GM12892 (cell line): ENCODE data around the gene ANK3.

Source experiments
- DNase-seq: peaks from one replicate; pipeline ENCODE4 v3.0.0; 2011; ENCODE audit not compliant: insufficient read length
- FAIRE-seq: peaks from 2 replicates; lab custom pipeline; 2011; peaks lifted over from hg19 to GRCh38; lab: Jason Lieb, UNC
- POLR2A ChIP-seq: IDR thresholded peaks from 2 replicates; pipeline ENCODE4 v1.6.1; 2011; ENCODE audit warnings: low read depth, low read length, control low read depth
- POLR2AphosphoS5 ChIP-seq: IDR thresholded peaks from 2 replicates; pipeline ENCODE4 v1.6.1; 2011; ENCODE audit warnings: low read depth, low read length, control low read depth
- TAF1 ChIP-seq: IDR thresholded peaks from 2 replicates; pipeline ENCODE4 v1.6.1; 2011; ENCODE audit warnings: low read depth, mild to moderate bottlenecking, control low read depth, low read length, borderline replicate concordance

Gene ANK3

GRCh38 chr10:60312818-60313588, 76.7 kb downstream of the ANK3 start:
- FAIRE-seq (no peak), DNase-seq (no peak)
- TF ChIP-seq POLR2A (no peak), POLR2AphosphoS5 (no peak), TAF1 (no peak)

DNA sequence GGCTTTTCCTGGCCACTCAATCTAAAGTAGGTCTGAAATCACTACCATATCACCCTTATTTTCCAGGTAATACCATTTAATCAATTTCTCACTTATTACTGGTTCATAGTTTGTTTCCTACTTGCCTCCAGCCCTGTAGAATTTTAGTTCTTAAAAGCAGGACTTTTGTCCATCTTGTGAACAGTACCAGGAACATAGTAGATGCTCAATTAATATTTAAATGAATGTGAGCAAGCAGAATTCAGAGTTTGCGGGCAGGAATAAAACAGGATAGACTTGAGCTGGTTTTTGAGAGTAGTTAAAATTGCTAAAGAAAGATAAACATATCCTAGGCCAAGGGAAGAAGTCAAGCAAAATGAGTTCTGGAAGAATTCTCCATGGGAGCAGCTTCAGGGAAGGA, 77.9 kb downstream of the ANK3 start:
- TF ChIP-seq TAF1 (no peak), POLR2AphosphoS5 (no peak), POLR2A (no peak)
- DNase-seq (no peak), FAIRE-seq (no peak)

- no peak for TF ChIP-seq POLR2AphosphoS5
- no peak for TF ChIP-seq TAF1
- TF ChIP-seq POLR2A = no peak
- no peak for FAIRE-seq
- no peak for DNase-seq
These were observed 78.9 kb downstream of the ANK3 start for GRCh38 chr10:60310740-60311139.

DNA sequence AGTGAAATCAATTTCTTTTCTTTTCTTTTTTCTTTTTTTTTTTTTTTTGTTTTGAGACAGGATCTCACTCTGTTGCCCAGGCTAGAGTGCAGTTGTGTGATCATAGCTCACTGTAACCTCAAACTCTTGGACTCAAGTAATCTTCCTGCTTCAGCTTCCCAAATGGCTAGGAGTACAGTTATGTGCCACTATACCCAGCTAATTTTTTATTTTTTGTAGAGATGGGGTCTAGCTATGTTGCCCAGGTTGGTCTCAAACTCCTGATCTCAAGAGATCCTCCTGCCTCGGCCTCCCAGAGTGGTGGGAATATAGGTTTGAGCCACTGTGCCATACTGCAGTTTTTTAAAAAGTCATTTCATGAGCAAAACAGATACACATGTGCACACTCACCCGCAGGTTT, 79.8 kb downstream of the ANK3 start:
- no peak for FAIRE-seq
- DNase-seq = no peak
- TF ChIP-seq TAF1 (no peak), POLR2AphosphoS5 (no peak), POLR2A (no peak)

- TF ChIP-seq POLR2A (no peak), POLR2AphosphoS5 (no peak), TAF1 (no peak)
- FAIRE-seq = no peak
- no peak for DNase-seq
These were observed 80.3 kb downstream of the ANK3 start for GRCh38 chr10:60309371-60309770.

DNA sequence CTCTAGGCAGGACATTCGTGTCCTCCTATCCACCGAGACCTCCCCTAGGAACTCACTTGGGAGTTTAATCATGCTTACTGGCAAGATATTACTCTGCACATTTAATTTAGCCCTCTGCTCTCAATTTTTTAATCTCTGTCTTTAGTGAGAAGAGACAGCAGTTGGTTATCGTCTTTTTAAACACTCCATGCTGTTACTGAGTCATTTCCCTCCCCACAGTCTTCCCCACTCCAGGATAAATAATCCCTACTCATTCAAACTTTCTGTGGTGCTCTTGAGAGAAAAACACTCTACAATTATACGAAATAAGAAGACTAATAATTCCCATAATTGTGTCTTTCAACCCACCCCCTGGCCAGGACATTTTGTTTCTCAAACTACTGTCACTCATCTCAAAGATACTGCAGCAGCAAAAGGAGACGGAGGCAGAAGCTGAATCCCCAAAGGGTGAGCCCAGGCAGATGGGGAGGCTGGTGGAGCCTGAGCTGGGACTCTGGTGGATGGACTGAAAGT, 84.2 kb downstream of the ANK3 start:
- no peak for TF ChIP-seq POLR2AphosphoS5
- no peak for TF ChIP-seq TAF1
- TF ChIP-seq POLR2A = no peak
- DNase-seq (no peak), FAIRE-seq (no peak)

DNA sequence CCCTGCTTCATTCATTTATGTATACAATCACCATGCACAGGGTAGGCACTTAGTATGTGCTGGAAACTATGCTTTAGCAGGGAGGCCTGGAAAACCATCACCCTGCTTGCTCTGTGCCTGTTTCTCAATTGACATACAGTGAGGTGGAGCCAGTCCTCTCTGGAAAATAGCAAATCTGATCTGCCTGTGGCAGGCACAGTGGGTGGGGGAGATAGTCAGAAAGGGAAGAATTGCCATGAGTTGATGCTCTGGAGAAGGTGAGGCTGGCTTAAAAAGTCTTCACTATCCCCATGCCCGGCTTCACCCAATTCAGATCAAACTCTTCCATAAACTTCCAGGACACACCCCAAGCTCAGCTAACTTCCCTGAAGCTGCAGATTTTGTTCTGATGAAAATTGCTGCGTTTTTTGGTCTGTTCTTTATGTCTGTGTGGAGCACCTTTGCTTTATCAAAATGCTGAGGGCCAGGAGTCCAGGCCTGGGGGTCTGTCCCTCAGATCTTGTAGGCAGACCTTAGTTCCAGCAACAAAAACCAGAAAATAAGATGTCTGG, 84.8 kb downstream of the ANK3 start:
- DNase-seq (no peak), FAIRE-seq (no peak)
- no peak for TF ChIP-seq TAF1
- no peak for TF ChIP-seq POLR2AphosphoS5
- TF ChIP-seq POLR2A = no peak

GRCh38 chr10:60303778-60304177, 85.9 kb downstream of the ANK3 start:
- FAIRE-seq (no peak), DNase-seq (no peak)
- TF ChIP-seq POLR2A (no peak), TAF1 (no peak), POLR2AphosphoS5 (no peak)

DNA sequence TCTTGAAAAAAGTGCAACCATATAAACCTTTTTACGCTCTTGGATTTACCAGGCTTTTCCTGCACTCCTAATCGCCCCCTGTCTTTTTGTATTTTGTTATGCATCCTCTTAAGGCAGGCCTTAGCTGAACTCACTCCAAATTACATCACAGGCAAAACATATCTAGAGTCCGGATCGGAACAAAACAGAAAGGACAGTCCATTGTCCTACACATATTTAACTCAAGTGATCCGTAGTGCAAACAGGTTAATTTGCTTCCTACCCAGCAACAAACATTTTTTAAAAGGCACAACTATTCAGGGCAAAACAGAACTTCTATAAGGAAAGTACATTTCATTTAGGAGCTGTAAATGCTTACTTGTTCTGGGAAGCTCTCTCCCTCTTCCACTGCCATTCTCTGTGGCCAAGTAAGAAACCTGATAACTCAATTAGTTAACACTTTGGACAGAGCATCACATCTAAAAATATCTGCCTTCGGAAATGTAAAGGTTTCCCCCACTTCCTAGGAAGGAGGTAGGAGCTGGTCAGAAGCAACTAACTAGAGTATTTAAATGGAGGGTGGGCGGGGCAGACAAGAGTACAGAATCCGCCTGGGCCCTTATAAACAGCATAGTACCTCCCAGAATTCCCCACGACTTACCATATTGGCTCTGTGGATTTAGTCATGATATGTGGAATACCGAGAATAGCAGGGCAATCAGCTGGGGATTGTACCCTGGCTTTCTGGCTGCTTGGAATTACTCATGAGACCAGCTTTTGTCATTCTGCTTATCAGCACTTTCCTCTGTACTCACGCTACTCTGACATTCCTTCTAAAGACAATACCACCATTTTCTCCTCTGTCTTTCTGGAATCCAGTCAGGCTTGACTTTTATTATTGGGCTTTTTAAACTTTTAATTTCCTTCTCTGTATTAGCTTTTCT, 89.5 kb downstream of the ANK3 start:
- no peak for DNase-seq
- no peak for FAIRE-seq

DNA sequence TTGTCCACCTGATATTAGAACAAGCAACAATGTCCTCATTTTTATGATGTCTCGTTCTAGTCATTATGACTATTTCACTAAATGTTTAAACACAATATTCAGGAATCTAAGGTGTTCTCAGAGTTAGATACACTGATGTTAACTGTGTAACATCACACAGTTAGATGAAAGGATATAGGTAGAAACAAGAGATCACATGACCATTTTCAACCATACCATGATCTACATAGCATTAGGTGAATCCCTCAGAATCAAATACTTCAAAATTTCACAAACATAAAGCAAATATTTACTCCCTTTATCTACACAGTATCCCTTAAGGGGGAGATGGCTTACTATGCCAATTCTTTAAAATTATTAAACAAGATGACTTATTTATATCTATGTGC, 90.3 kb downstream of the ANK3 start:
- FAIRE-seq (no peak), DNase-seq (no peak)
- TF ChIP-seq POLR2A = no peak
- TF ChIP-seq TAF1 = no peak
- TF ChIP-seq POLR2AphosphoS5 = no peak

More for the DNA sequence above, 89.5 kb downstream of the ANK3 start:
- no peak for TF ChIP-seq POLR2AphosphoS5
